SU-DHL-6 (cell line): ENCODE results near the gene EEFSEC.

Experiments
- H2AFZ ChIP-seq: fragments of 200-600 bp; sonication (generic); 2 replicates; pipeline ENCODE4 v1.6.1; 2014; ENCODE audit warnings: low read depth, mild to moderate bottlenecking, moderate library complexity, mixed read lengths, antibody characterized with exemption, low read length; ENCODE audit not compliant: severe bottlenecking
- H3F3A ChIP-seq: fragments of 200-600 bp; shearing (Covaris generic); 2 replicates; pipeline ENCODE4 v1.6.0; 2016; ENCODE audit warnings: antibody characterized with exemption, mild to moderate bottlenecking; ENCODE audit not compliant: insufficient read depth
- H3K27ac ChIP-seq: fragments of 200-600 bp; sonication (generic); 2 replicates; pipeline ENCODE4 v1.5.1; 2016; ENCODE audit warnings: low read depth, mild to moderate bottlenecking, low read length, moderate library complexity, mixed read lengths
- H3K27me3 ChIP-seq: fragments of 200-600 bp; sonication (generic), shearing (Covaris generic); 2 replicates; pipeline ENCODE4 v1.6.0; 2014; ENCODE audit warnings: mild to moderate bottlenecking, low read length
- H3K36me3 ChIP-seq: fragments of 200-600 bp; sonication (generic); 2 replicates; pipeline ENCODE4 v1.6.1; 2014; ENCODE audit warnings: mild to moderate bottlenecking, low read length, mixed read lengths
- H3K4me2 ChIP-seq: fragments of 300-600, 200-600 bp; shearing (Covaris generic), sonication (generic); 2 replicates; pipeline ENCODE4 v1.6.0; 2014; ENCODE audit warnings: low read length, low read depth, mild to moderate bottlenecking; ENCODE audit not compliant: poor library complexity, severe bottlenecking
- H3K4me3 ChIP-seq: fragments of 200-600 bp; sonication (generic); 2 replicates; pipeline ENCODE4 v1.5.1; 2014; ENCODE audit warnings: antibody characterized with exemption, low read length, mild to moderate bottlenecking, mixed read lengths; ENCODE audit not compliant: insufficient read depth, poor library complexity, severe bottlenecking
- H3K79me2 ChIP-seq: fragments of 200-600 bp; sonication (generic); 2 replicates; pipeline ENCODE4 v1.6.1; 2014; ENCODE audit warnings: mild to moderate bottlenecking, low read length, moderate library complexity; ENCODE audit not compliant: insufficient read depth
- H3K9ac ChIP-seq: fragments of 200-600 bp; sonication (generic); 2 replicates; pipeline ENCODE4 v1.7.0; 2014; ENCODE audit warnings: mild to moderate bottlenecking, low read length
- H3K9me2 ChIP-seq: fragments of 200-600 bp; sonication (generic); replicated peaks from 2 replicates; pipeline ENCODE4 v1.6.1; 2014; ENCODE audit warnings: low read length; ENCODE audit not compliant: insufficient read depth
- H3K9me3 ChIP-seq: fragments of 200-600 bp; sonication (generic); 2 replicates; pipeline ENCODE4 v1.6.1; 2014; ENCODE audit warnings: low read length, mixed read lengths; ENCODE audit not compliant: insufficient read depth
- H4K20me1 ChIP-seq: fragments of 200-600 bp; sonication (generic); 2 replicates; pipeline ENCODE4 v1.6.1; 2014; ENCODE audit warnings: low read depth, mild to moderate bottlenecking, antibody characterized with exemption, low read length, moderate library complexity, mixed read lengths
- CTCF ChIP-seq: fragments of 200-600 bp; sonication (generic); IDR thresholded peaks from one replicate; pipeline ENCODE4 v1.5.1; 2017; ENCODE audit warnings: antibody characterized with exemption, mild to moderate bottlenecking, low read length, moderate library complexity; ENCODE audit not compliant: insufficient read depth, poor library complexity, severe bottlenecking
- EZH2phosphoT487 ChIP-seq: fragments of 200-600 bp; sonication (generic), shearing (Covaris generic); conservative IDR thresholded peaks from 2 replicates; pipeline ENCODE4 v1.6.1; 2018; ENCODE audit warnings: mild to moderate bottlenecking, antibody characterized with exemption, low read length, moderate library complexity, mixed read lengths

The EEFSEC gene

GRCh38 chr3:128178782-128179483 is 25.7 kb downstream of the EEFSEC start:
- no peaks in the 10 kb centered on the region; the same call in 1 of the 2 replicates for H4K20me1 ChIP-seq

GRCh38 chr3:128179484-128179819 is 26.2 kb downstream of the EEFSEC start:
- Histone ChIP-seq H3K4me2 (no peak overlapping the region), H3K9me3 (no peaks in the 10 kb centered on the region), H3K4me3 (no peak overlapping the region), H3K27me3 (no peaks in the 10 kb centered on the region), H3K79me2 (peaks cover 59% of the 10 kb centered on the region), H3K27ac (no peak overlapping the region), H3F3A (no peaks in the 10 kb centered on the region), H4K20me1 (no peaks in the 10 kb centered on the region; the same call in 1 of the 2 replicates), H3K9me2 (no peaks in the 10 kb centered on the region), H2AFZ (no peak overlapping the region), H3K9ac (no peak overlapping the region), H3K36me3 (no peaks in the 10 kb centered on the region)
- TF ChIP-seq CTCF (no peak), EZH2phosphoT487 (no peak)

More at GRCh38 chr3:128178782-128179483, 25.7 kb downstream of the EEFSEC start:
- H3K9ac ChIP-seq, result no peak overlapping the region
- no peaks in the 10 kb centered on the region for H3K36me3 ChIP-seq
- H2AFZ ChIP-seq, result no peak overlapping the region
- H3K79me2 ChIP-seq, result peaks cover 56% of the 10 kb centered on the region
- no peak overlapping the region for H3K4me2 ChIP-seq
- H3K4me3 ChIP-seq, result no peak overlapping the region
- no peaks in the 10 kb centered on the region for H3K9me2 ChIP-seq
- TF ChIP-seq CTCF, result no peak
- TF ChIP-seq EZH2phosphoT487, result no peak
- H3F3A ChIP-seq, result no peaks in the 10 kb centered on the region
- H3K27ac ChIP-seq, result no peak overlapping the region
- no peaks in the 10 kb centered on the region for H3K27me3 ChIP-seq
- H3K9me3 ChIP-seq, result no peaks in the 10 kb centered on the region

- H3K36me3 ChIP-seq, result no peaks in the 10 kb centered on the region
- H2AFZ ChIP-seq, result no peak overlapping the region
- no peak overlapping the region for H3K9ac ChIP-seq
- H3K4me2 ChIP-seq, result no peak overlapping the region
- H3K79me2 ChIP-seq, result peaks cover 59% of the 10 kb centered on the region
- H3K9me2 ChIP-seq, result no peaks in the 10 kb centered on the region
- H3K27ac ChIP-seq, result no peak overlapping the region
- H3K9me3 ChIP-seq, result no peaks in the 10 kb centered on the region
- no peak overlapping the region for H3K4me3 ChIP-seq
- no peaks in the 10 kb centered on the region; the same call in 1 of the 2 replicates for H4K20me1 ChIP-seq
- H3K27me3 ChIP-seq, result no peaks in the 10 kb centered on the region
- no peak for TF ChIP-seq CTCF
- no peak for TF ChIP-seq EZH2phosphoT487
- H3F3A ChIP-seq, result no peaks in the 10 kb centered on the region
These were observed 27.2 kb downstream of the EEFSEC start for GRCh38 chr3:128180436-128180835.
